ENCODE measurements around the gene LRIG1. TPM values are rescaled to one million over a fixed set of nuclear protein-coding genes. Genes with fewer than 3 reads are reported as not detected.

LRIG1 gene
- total and polyA plus RNA-seq, 2 of the 8 experiments (the other 6 are each of a cell fraction or from before 2014, with no cell fraction given), result 78.1 to 88.7 TPM

DNA sequence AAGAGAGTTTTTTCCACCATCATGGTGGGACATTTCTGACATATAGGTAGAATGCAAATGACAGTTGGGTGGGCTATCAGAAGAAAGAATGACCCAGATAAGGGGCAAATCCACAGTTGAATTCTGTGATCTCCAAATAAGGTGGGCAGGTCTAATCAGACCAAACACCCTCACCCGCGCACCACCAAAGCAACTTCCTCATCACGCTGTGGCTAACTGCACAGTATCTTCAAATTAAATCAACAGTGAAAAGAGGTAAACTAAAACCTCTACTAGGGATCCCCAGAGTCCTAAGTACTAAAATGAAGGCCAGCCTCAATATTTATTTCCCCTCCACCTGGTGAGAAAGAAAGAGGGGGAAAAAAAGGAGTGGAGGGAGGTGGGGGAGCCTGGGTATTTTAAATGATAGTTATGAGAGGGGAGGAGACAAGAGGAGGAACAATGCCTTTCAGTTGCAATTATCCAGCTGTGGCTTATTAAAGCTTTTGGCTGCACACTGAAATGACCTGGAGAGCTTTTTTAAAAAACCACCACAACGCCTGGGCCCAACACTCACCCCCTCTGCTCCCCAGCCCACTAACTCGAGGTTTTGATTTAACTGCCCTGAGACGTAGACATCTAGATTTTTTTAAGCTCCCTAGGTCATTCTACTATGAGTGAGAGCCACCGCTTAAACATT, 61.0 kb downstream of the LRIG1 start:
- peak overlapping the region; percentile 87 for H4K91ac ChIP-seq (replicated peaks; ENCODE audit: insufficient read length, low read length)
- no peak overlapping the region for H3K56ac ChIP-seq (replicated peaks; ENCODE audit: insufficient read length, low read depth, low read length)
- H4K20me1 ChIP-seq (replicated peaks in 1 of 2; ENCODE audit: control insufficient read depth in 1 of 2, insufficient read depth in 2 of 2, low read length in 2 of 2), result peaks cover 15 to 22% of the 10 kb centered on the region in 2 experiments
- peak overlapping the region; percentile 64; the same call in 1 of the 2 replicates for H3K18ac ChIP-seq (ENCODE audit: extremely low read depth, low read length)
- no peak overlapping the region for H2AFZ ChIP-seq (ENCODE audit: low read length)
- peak overlapping the region; percentile 2; the same call in 1 of the 2 replicates for H2AK5ac ChIP-seq (ENCODE audit: low read depth, low read length)
- WGBS, 2 experiments (ENCODE audit: extremely low coverage in 1 of 2, insufficient coverage in 1 of 2, insufficient read length in 1 of 2, insufficient replicate concordance in 2 of 2, low coverage in 1 of 2, low lambda C conversion rate in 2 of 2, missing lambda C conversion rate in 1 of 2), result 82% methylated on average over 7 of the region's 7 CpGs; no CpG with 5 or more reads in 1 of the 2 experiments
- DNase-seq (ENCODE audit: low read depth in 1 of 2, low spot score in 2 of 2) (no peak), FAIRE-seq (no peak)
- H3K9ac ChIP-seq (replicated peaks in 1 of 4; ENCODE audit: extremely low read depth in 1 of 4, low read depth in 3 of 4, low read length in 3 of 4), result no peak overlapping the region
- H3K14ac ChIP-seq (ENCODE audit: insufficient read length), result no peak overlapping the region
- no peak overlapping the region for H3K4ac ChIP-seq (replicated peaks; ENCODE audit: insufficient read length, low read depth, low read length)
- no peak overlapping the region for H4K8ac ChIP-seq (ENCODE audit: extremely low read depth, insufficient read depth, low read length)
- no peaks in the 10 kb centered on the region for H3K27me3 ChIP-seq (replicated peaks in 1 of 4; ENCODE audit: control insufficient read depth in 3 of 4, extremely low read depth in 1 of 4, insufficient read depth in 3 of 4, low read length in 3 of 4)
- H2BK20ac ChIP-seq (ENCODE audit: low read length), result 0 out of 2 replicates have a peak overlapping the region, but pooled peaks have one; percentile 17
- H2BK120ac ChIP-seq (replicated peaks; ENCODE audit: low read depth, low read length), result no peak overlapping the region
- peak overlapping the region; percentile 75; the same call in 1 of the 2 replicates for H2BK5ac ChIP-seq (ENCODE audit: low read depth, low read length)
- no peak overlapping the region for H3K27ac ChIP-seq (ENCODE audit: low read depth, low read length)
- H3K4me2 ChIP-seq (ENCODE audit: insufficient read depth in 1 of 2, low read depth in 2 of 2, low read length in 2 of 2), result no peak overlapping the region
- ChIA-PET CTCF (ENCODE audit: partially characterized antibody) (interaction anchor here (1.2 to 2.2 kb wide), 3 partner anchors 15 to 33 kb away, joined by 3 to 7 read pairs (median 3); no protein-coding TSS in a partner anchor), POLR2A (ENCODE audit: partially characterized antibody) (interaction anchor here (1.6 to 1.9 kb wide), 2 partner anchors 10 to 137 kb away, joined by 5 to 7 read pairs; no protein-coding TSS in a partner anchor)
- peaks cover 27% of the 10 kb centered on the region for H3K79me1 ChIP-seq (ENCODE audit: low read depth, low read length)
- H3K36me3 ChIP-seq (ENCODE audit: control insufficient read depth in 2 of 4, insufficient read depth in 4 of 4, low read length in 3 of 4), result peaks cover 0 to 20% (median 3%) of the 10 kb centered on the region in 4 experiments; a peak in 3 of 8 replicates
- no peak overlapping the region for H4K5ac ChIP-seq (ENCODE audit: insufficient read length, low read depth, low read length)
- H3K23ac ChIP-seq (ENCODE audit: insufficient read length), result no peak overlapping the region
- peaks cover 42 to 64% (median 47%) of the 10 kb centered on the region in 4 experiments for H3K4me1 ChIP-seq (replicated peaks in 1 of 4; ENCODE audit: control insufficient read depth in 3 of 4, insufficient read depth in 4 of 4, low read length in 3 of 4)
- peaks cover 11 to 82% of the 10 kb centered on the region in 2 experiments for H3K79me2 ChIP-seq (ENCODE audit: control insufficient read depth in 1 of 2, insufficient read depth in 2 of 2, low read length in 2 of 2)
- no peaks in the 10 kb centered on the region for H3K9me3 ChIP-seq (ENCODE audit: insufficient read depth in 2 of 2, low read depth in 1 of 2, low read length in 1 of 2)
- H3K4me3 ChIP-seq (ENCODE audit: extremely low read depth in 1 of 4, insufficient read depth in 2 of 4, low read depth in 3 of 4, low read length in 4 of 4), result no peak overlapping the region
- peak overlapping the region; percentile 52; the same call in 1 of the 2 replicates for H2BK12ac ChIP-seq (ENCODE audit: low read depth, low read length)
- H2BK15ac ChIP-seq (ENCODE audit: low read length), result no peak overlapping the region
- H3K23me2 ChIP-seq (ENCODE audit: low read depth, low read length), result no peaks in the 10 kb centered on the region
- TF ChIP-seq POU5F1 (IDR thresholded peaks at IDR 0.05; ENCODE audit: low read depth, low read length), result no peak
